Measurements from ENCODE around the gene CFAP119.

The CFAP119 gene

GRCh38 chr16:30721606-30722005 is 40.3 kb downstream of the CFAP119 start:
- Histone ChIP-seq H3K4me3 (ENCODE audit: low read depth, low read length) (no peak overlapping the region), H3K27me3 (ENCODE audit: insufficient read depth, low read depth, severe bottlenecking) (no peaks in the 10 kb centered on the region), H3K36me3 (peaks cover 96% of the 10 kb centered on the region), H3K9me3 (ENCODE audit: severe bottlenecking) (no peaks in the 10 kb centered on the region), H3K27ac (peak overlapping the region; percentile 67)
- peak; percentile 30 for DNase-seq
- no peak for TF ChIP-seq CTCF (IDR thresholded peaks at IDR 0.05; ENCODE audit: low read depth, low read length)

- H3K27me3 ChIP-seq (ENCODE audit: insufficient read depth, low read depth, severe bottlenecking): no peaks in the 10 kb centered on the region
- peak overlapping the region; percentile 67 for H3K27ac ChIP-seq
- H3K9me3 ChIP-seq (ENCODE audit: severe bottlenecking): no peaks in the 10 kb centered on the region
- TF ChIP-seq CTCF (IDR thresholded peaks at IDR 0.05; ENCODE audit: low read depth, low read length): no peak
- H3K36me3 ChIP-seq: peaks cover 96% of the 10 kb centered on the region
- no peak for DNase-seq
- H3K4me3 ChIP-seq (ENCODE audit: low read depth, low read length): no peak overlapping the region
Measured at GRCh38 chr16:30721167-30721566, 40.7 kb downstream of the CFAP119 start.

- Histone ChIP-seq H3K27ac (peak overlapping the region; percentile 67; the same call in 1 of the 2 replicates), H3K9me3 (ENCODE audit: severe bottlenecking) (no peaks in the 10 kb centered on the region), H3K4me3 (ENCODE audit: low read depth, low read length) (no peak overlapping the region), H3K36me3 (peaks cover 96% of the 10 kb centered on the region), H3K27me3 (ENCODE audit: insufficient read depth, low read depth, severe bottlenecking) (no peaks in the 10 kb centered on the region)
- no peak for TF ChIP-seq CTCF (IDR thresholded peaks at IDR 0.05; ENCODE audit: low read depth, low read length)
- DNase-seq: no peak
Measured at GRCh38 chr16:30720694-30721093, 41.2 kb downstream of the CFAP119 start.

- Histone ChIP-seq H3K27me3 (ENCODE audit: insufficient read depth, low read depth, severe bottlenecking) (no peaks in the 10 kb centered on the region), H3K27ac (no peak overlapping the region), H3K36me3 (peaks cover 94% of the 10 kb centered on the region), H3K9me3 (ENCODE audit: severe bottlenecking) (no peaks in the 10 kb centered on the region), H3K4me3 (ENCODE audit: low read depth, low read length) (no peak overlapping the region)
- TF ChIP-seq CTCF (IDR thresholded peaks at IDR 0.05; ENCODE audit: low read depth, low read length): no peak
- no peak for DNase-seq
Measured at GRCh38 chr16:30720086-30720485, 41.8 kb downstream of the CFAP119 start.

GRCh38 chr16:30715750-30716445 is 46.0 kb downstream of the CFAP119 start:
- Histone ChIP-seq H3K27me3 (ENCODE audit: insufficient read depth, low read depth, severe bottlenecking) (no peaks in the 10 kb centered on the region), H3K4me3 (ENCODE audit: low read depth, low read length) (no peak overlapping the region), H3K27ac (no peak overlapping the region), H3K9me3 (ENCODE audit: severe bottlenecking) (no peaks in the 10 kb centered on the region), H3K36me3 (peaks cover 93% of the 10 kb centered on the region)
- no peak for DNase-seq
- TF ChIP-seq CTCF (IDR thresholded peaks at IDR 0.05; ENCODE audit: low read depth, low read length): no peak

GRCh38 chr16:30711712-30712111 is 50.1 kb downstream of the CFAP119 start:
- no peak for TF ChIP-seq CTCF (IDR thresholded peaks at IDR 0.05; ENCODE audit: low read depth, low read length)
- no peaks in the 10 kb centered on the region for H3K27me3 ChIP-seq (ENCODE audit: insufficient read depth, low read depth, severe bottlenecking)
- DNase-seq: no peak
- H3K9me3 ChIP-seq (ENCODE audit: severe bottlenecking): no peaks in the 10 kb centered on the region
- no peak overlapping the region for H3K4me3 ChIP-seq (ENCODE audit: low read depth, low read length)
- peaks cover 96% of the 10 kb centered on the region for H3K36me3 ChIP-seq
- no peak overlapping the region for H3K27ac ChIP-seq

Measured in WERI-Rb-1 (cell line).